GM19240 (cell line): ENCODE results near the gene SLC23A1.

Source experiments
- DNase-seq: peaks from one replicate; pipeline ENCODE4 v3.0.0; 2011; ENCODE audit warnings: low spot score; ENCODE audit not compliant: insufficient read length

The SLC23A1 gene

GRCh38 chr5:139407517-139407916, 24.4 kb upstream of the SLC23A1 start:
- no peak for DNase-seq

- DNase-seq, result no peak
Observed at GRCh38 chr5:139406963-139407362, 23.9 kb upstream of the SLC23A1 start.

- DNase-seq, result no peak
Observed at GRCh38 chr5:139404484-139404840, 21.4 kb upstream of the SLC23A1 start.

- peak; percentile 94 for DNase-seq
Observed at GRCh38 chr5:139403787-139404483, 20.8 kb upstream of the SLC23A1 start, which contains the start of gene SPATA24. Gene SPATA24 (minus strand): TSS chr5:139404089. CDS start chr5:139404060, 29 bp downstream.

GRCh38 chr5:139403418-139403786, 20.3 kb upstream of the SLC23A1 start:
- no peak for DNase-seq

GRCh38 chr5:139402561-139403158, 19.6 kb upstream of the SLC23A1 start:
- DNase-seq, result no peak

- no peak for DNase-seq
Observed at GRCh38 chr5:139401546-139401945, 18.4 kb upstream of the SLC23A1 start.

- peak; percentile 64 for DNase-seq
Observed at GRCh38 chr5:139399501-139400121, 16.5 kb upstream of the SLC23A1 start.

GRCh38 chr5:139397921-139398320, 14.8 kb upstream of the SLC23A1 start:
- DNase-seq, result no peak

- DNase-seq, result no peak
Observed at GRCh38 chr5:139396691-139397090, 13.6 kb upstream of the SLC23A1 start.

GRCh38 chr5:139395844-139396640, 12.9 kb upstream of the SLC23A1 start:
- DNase-seq, result no peak

- DNase-seq, result no peak
Observed at GRCh38 chr5:139394654-139395566, 11.8 kb upstream of the SLC23A1 start, which contains the start of gene PROB1. Gene PROB1 (minus strand): TSS chr5:139395104. CDS start chr5:139395081, 23 bp downstream.

GRCh38 chr5:139394123-139394653, 11.1 kb upstream of the SLC23A1 start:
- DNase-seq, result no peak

- DNase-seq, result no peak
Observed at GRCh38 chr5:139393497-139394122, 10.5 kb upstream of the SLC23A1 start.

- DNase-seq, result peak; percentile 84
Observed at GRCh38 chr5:139392678-139393496, 9.8 kb upstream of the SLC23A1 start.

GRCh38 chr5:139392324-139392677, 9.2 kb upstream of the SLC23A1 start:
- peak; percentile 29 for DNase-seq

- no peak for DNase-seq
Observed at GRCh38 chr5:139391570-139392323, 8.7 kb upstream of the SLC23A1 start.
